ENCODE measurements around the gene APOBEC3A. TPM values are rescaled to one million over a fixed set of nuclear protein-coding genes. Genes with fewer than 3 reads are reported as not detected.
A peak's percentile ranks its signal among the peaks of the same experiment; 100 is the strongest.

The APOBEC3A gene
- total RNA-seq, 1 experiment from 2014 or later, result not detected

DNA sequence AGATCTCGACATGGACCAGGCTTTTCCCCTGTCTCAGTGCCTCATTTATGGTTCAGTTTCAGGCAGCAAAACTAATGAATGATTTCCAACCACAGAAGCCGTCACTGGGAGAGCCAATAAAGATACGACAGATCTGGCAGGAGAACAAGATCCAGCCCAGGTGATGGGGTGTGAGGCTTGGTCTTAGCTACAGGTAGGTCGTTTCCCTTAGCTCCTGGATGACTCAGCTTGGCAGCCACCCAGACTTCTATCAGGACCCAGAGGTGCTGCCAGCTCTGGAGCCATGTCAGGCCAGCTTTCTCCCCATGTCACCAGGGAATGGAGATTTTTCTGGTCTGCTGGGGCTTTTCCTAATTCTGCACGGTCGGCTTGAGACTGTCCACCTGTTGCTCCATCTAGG is 36.3 kb upstream of the APOBEC3A start:
- H3K36me3 Mint-ChIP-seq (ENCODE audit: insufficient read depth, unreplicated experiment), result peaks cover 18% of the 10 kb centered on the region
- intact Hi-C loops (cut with micrococcal nuclease; ENCODE audit: unreplicated experiment), result loop anchor here (5.0 kb wide), 2 partner anchors 61 to 196 kb away; partner anchors contain the start of gene APOBEC3B
- TF ChIP-seq, protein P1, sequence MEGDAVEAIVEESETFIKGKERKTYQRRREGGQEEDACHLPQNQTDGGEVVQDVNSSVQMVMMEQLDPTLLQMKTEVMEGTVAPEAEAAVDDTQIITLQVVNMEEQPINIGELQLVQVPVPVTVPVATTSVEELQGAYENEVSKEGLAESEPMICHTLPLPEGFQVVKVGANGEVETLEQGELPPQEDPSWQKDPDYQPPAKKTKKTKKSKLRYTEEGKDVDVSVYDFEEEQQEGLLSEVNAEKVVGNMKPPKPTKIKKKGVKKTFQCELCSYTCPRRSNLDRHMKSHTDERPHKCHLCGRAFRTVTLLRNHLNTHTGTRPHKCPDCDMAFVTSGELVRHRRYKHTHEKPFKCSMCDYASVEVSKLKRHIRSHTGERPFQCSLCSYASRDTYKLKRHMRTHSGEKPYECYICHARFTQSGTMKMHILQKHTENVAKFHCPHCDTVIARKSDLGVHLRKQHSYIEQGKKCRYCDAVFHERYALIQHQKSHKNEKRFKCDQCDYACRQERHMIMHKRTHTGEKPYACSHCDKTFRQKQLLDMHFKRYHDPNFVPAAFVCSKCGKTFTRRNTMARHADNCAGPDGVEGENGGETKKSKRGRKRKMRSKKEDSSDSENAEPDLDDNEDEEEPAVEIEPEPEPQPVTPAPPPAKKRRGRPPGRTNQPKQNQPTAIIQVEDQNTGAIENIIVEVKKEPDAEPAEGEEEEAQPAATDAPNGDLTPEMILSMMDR (IDR thresholded peaks at IDR 0.05; ENCODE audit: unreplicated experiment), result no peak
- H3K4me1 Mint-ChIP-seq (ENCODE audit: low read depth, unreplicated experiment), result peaks cover 31% of the 10 kb centered on the region
- peak overlapping the region; percentile 36 for H3K4me3 Mint-ChIP-seq (ENCODE audit: low read depth, unreplicated experiment)
- peak overlapping the region; percentile 58 for H3K27ac Mint-ChIP-seq (ENCODE audit: unreplicated experiment)
- no TSS peak for BruUV-seq (replicated peaks)
- H3K27me3 Mint-ChIP-seq (ENCODE audit: unreplicated experiment), result no peaks in the 10 kb centered on the region
- H3K9me3 Mint-ChIP-seq (ENCODE audit: low read depth, unreplicated experiment), result no peaks in the 10 kb centered on the region
- peak; percentile 93 for DNase-seq
- CTCF ChIA-PET, result interaction anchor here (0.5 to 1.7 kb wide), 10 partner anchors 14 to 890 kb away, joined by 3 to 16 read pairs (median 6); no protein-coding TSS in a partner anchor

DNA sequence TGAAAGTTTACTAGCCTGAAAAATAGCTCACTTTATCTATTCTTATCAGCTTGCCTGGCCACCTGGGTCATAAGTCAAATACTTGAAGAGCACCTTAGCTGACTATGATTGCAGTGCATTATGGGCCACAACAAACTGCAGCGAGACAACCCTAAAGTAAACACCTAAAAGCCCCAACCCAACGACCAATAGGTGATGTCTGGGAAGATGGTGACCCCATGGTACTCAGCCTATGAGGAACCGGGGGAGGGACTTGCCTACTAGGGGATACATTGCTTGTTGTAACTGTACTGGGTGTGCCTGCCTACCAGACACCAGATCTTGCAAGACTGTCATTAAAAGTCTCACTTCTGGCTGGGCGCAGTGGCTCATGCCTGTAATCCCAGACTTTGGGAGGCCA is 35.6 kb upstream of the APOBEC3A start:
- TF ChIP-seq, protein P1 (IDR thresholded peaks at IDR 0.05; ENCODE audit: unreplicated experiment), result no peak
- CTCF ChIA-PET, result interaction anchor here (0.7 to 1.7 kb wide), 8 partner anchors 29 to 550 kb away, joined by 3 to 16 read pairs (median 7); no protein-coding TSS in a partner anchor
- BruUV-seq (replicated peaks), result no TSS peak
- H3K27ac Mint-ChIP-seq (ENCODE audit: unreplicated experiment), result peak overlapping the region; percentile 73
- peaks cover 18% of the 10 kb centered on the region for H3K36me3 Mint-ChIP-seq (ENCODE audit: insufficient read depth, unreplicated experiment)
- peaks cover 31% of the 10 kb centered on the region for H3K4me1 Mint-ChIP-seq (ENCODE audit: low read depth, unreplicated experiment)
- peak overlapping the region; percentile 36 for H3K4me3 Mint-ChIP-seq (ENCODE audit: low read depth, unreplicated experiment)
- intact Hi-C loops (cut with micrococcal nuclease; ENCODE audit: unreplicated experiment), result loop anchor here (5.0 kb wide), 2 partner anchors 60 to 195 kb away; partner anchors contain the start of gene APOBEC3B
- no peaks in the 10 kb centered on the region for H3K27me3 Mint-ChIP-seq (ENCODE audit: unreplicated experiment)
- no peaks in the 10 kb centered on the region for H3K9me3 Mint-ChIP-seq (ENCODE audit: low read depth, unreplicated experiment)
- DNase-seq, result peak; percentile 63

DNA sequence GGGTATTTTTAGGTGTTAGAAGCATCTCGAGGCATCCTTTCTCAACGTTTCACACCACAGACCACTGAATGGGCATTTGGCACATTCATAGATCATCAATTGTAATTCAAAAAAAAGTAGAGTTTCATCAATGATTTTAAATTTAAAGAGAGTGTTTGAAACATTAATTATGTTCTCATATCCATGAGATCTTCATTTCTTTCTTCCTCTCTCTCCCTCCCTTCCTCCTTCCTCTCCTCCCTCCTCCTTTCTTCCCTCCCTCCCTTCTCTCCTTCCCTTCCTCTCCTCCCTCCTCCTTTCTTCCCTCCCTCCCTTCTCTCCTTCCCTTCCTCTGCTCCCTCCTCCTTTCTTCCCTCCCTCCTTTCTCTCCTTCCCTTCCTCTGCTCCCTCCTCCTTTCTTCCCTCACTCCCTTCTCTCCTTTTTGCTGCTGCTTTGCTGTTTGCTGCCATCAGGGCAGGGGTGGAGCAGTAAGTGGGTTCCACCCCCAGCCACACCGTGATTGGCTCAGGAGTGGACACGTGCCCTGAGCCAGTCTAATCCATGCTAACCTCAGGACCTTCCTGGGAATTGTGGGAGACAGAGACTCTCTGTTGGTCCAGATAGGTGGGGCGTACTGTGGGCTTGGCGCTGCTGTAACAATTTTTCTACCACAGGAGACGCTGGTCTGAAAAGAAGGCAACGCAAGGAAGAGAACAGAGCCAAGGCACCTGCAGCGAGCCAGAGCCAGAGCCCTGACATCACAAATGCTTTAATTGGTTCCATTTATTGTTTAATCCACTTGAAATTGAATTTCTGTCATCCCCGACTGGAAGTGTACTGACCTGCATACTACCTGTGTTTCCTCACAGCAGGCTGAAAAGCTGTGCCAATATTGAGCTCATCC is 33.7 kb upstream of the APOBEC3A start:
- DNase-seq, result peak; percentile 87
- Mint-ChIP-seq H3K27me3 (ENCODE audit: unreplicated experiment) (no peaks in the 10 kb centered on the region), H3K4me3 (ENCODE audit: low read depth, unreplicated experiment) (peak overlapping the region; percentile 58), H3K27ac (ENCODE audit: unreplicated experiment) (peak overlapping the region; percentile 87), H3K9me3 (ENCODE audit: low read depth, unreplicated experiment) (no peaks in the 10 kb centered on the region), H3K4me1 (ENCODE audit: low read depth, unreplicated experiment) (peaks cover 41% of the 10 kb centered on the region), H3K36me3 (ENCODE audit: insufficient read depth, unreplicated experiment) (peaks cover 24% of the 10 kb centered on the region)
- BruUV-seq (replicated peaks), result no TSS peak
- intact Hi-C loops (cut with micrococcal nuclease; ENCODE audit: unreplicated experiment), result loop anchor here (5.0 kb wide), 2 partner anchors 59 to 194 kb away; partner anchors contain the start of gene APOBEC3B
- TF ChIP-seq, protein P1 (IDR thresholded peaks at IDR 0.05; ENCODE audit: unreplicated experiment), result no peak
- CTCF ChIA-PET, result interaction anchor here (0.7 to 1.7 kb wide), 14 partner anchors 9 to 198 kb away, joined by 3 to 21 read pairs (median 4); partner anchors contain the start of gene APOBEC3B

DNA sequence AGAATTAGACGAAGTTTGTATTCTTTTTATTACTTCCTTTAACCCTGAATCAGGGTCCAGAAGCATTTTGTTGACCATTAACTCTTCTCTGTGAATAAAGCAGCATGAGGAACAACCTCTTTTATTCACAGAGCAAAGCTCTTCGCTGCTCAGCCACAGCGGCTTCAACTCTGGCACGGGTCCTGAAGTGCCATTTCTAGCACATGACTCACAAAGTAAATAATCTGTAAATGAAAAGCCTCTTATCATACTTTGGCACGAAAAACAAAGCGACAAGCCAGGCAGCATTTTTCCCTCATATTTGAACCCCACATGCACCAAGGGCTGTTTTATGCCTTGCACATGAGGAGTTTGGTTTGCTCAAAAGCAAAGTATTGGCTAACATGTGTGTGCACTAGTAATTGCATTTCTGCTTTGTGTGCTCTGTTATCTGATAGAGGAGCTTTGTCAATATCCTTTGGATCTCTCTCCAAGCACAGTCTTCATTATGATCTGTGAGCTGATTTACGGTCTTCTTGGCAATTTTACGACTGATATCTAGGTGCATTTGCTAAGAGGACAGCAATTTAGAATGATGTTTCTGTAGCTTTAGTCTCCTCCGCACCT is 33.0 kb upstream of the APOBEC3A start:
- H3K4me3 Mint-ChIP-seq (ENCODE audit: low read depth, unreplicated experiment), result peak overlapping the region; percentile 58

More for the DNA sequence above, 33.0 kb upstream of the APOBEC3A start:
- Mint-ChIP-seq H3K36me3 (ENCODE audit: insufficient read depth, unreplicated experiment) (peaks cover 24% of the 10 kb centered on the region), H3K9me3 (ENCODE audit: low read depth, unreplicated experiment) (no peaks in the 10 kb centered on the region), H3K27me3 (ENCODE audit: unreplicated experiment) (no peaks in the 10 kb centered on the region), H3K27ac (ENCODE audit: unreplicated experiment) (peak overlapping the region; percentile 87), H3K4me1 (ENCODE audit: low read depth, unreplicated experiment) (peaks cover 41% of the 10 kb centered on the region)
- peak; percentile 85 for DNase-seq
- intact Hi-C loops (cut with micrococcal nuclease; ENCODE audit: unreplicated experiment), result loop anchor here (5.0 kb wide), 2 partner anchors 58 to 193 kb away; partner anchors contain the start of gene APOBEC3B
- BruUV-seq (replicated peaks), result TSS peak; percentile 86
- CTCF ChIA-PET, result interaction anchor here (0.7 to 1.7 kb wide), 14 partner anchors 8 to 197 kb away, joined by 3 to 21 read pairs (median 4); partner anchors contain the start of gene APOBEC3B
- TF ChIP-seq, protein P1 (IDR thresholded peaks at IDR 0.05; ENCODE audit: unreplicated experiment), result no peak

Measured in Calu3 (cell line).